HepG2 (cell line): Measurements from ENCODE around the gene FAM181A. TPM values are rescaled to one million over a fixed set of nuclear protein-coding genes. Genes with fewer than 3 reads are reported as not detected.

ENCODE experiments used
- MED8 ChIP-seq: sonication (generic); formaldehyde crosslinking; IDR thresholded peaks from 2 replicates; pipeline ENCODE4 v1.8.1; 2023; ENCODE audit warnings: mild to moderate bottlenecking, missing genetic modification reagents; ENCODE audit not compliant: insufficient replicate concordance
- microRNA-seq: library from miRNA; unstranded; fragments of <30 nt; microRNA quantifications from one replicate; pipeline ENCODE4, GENCODE V29; 2020
- polyA plus RNA-seq, 8 experiments: library from polyadenylated mRNA; depleted of rRNA in 3 of 8; stranded (reverse) in 7 of 8; unstranded in 1 of 8; fragments of >200 nt; fragmentation: Illumina TruSeq in 4 of 8; extraction: Trizol in 4 of 8; gene quantifications; 2 replicates each; pipeline versions ENCODE4 v1.2.1 to v1.2.3, GENCODE V29; 2011 to 2016; ENCODE audit warnings: low read depth in 4 of 8, missing spikeins in 1 of 8, mixed read lengths in 1 of 8; ENCODE audit not compliant: insufficient read depth in 1 of 8
- small RNA-seq, 3 experiments: library from RNA; depleted of rRNA; stranded (forward); fragments of <200 nt; gene quantifications; one replicate each; pipeline ENCODE3, GENCODE V24; 2012; ENCODE audit warnings: low read depth in 2 of 3, low replicate concordance in 1 of 3; ENCODE audit not compliant: insufficient read length in 3 of 3, insufficient read depth in 2 of 3
- total RNA-seq, 5 experiments: library from RNA; depleted of rRNA; stranded (reverse); fragments of >200 nt; fragmentation: Illumina TruSeq; extraction: Trizol; gene quantifications; 2 replicates each; pipeline ENCODE4 v1.2.3, GENCODE V29; 2016; ENCODE audit warnings: low read depth in 1 of 5
- TF ChIP-seq, protein P1 (sequence below): sonication (generic); formaldehyde crosslinking; IDR thresholded peaks from 2 replicates; pipeline ENCODE4 v1.8.0; 2023; ENCODE audit warnings: mild to moderate bottlenecking, missing genetic modification reagents

The FAM181A gene
- total and polyA plus RNA-seq, 2 of the 13 experiments (the other 11 are each of a cell fraction or from before 2014, with no cell fraction given), result 1.1 to 1.5 TPM

DNA sequence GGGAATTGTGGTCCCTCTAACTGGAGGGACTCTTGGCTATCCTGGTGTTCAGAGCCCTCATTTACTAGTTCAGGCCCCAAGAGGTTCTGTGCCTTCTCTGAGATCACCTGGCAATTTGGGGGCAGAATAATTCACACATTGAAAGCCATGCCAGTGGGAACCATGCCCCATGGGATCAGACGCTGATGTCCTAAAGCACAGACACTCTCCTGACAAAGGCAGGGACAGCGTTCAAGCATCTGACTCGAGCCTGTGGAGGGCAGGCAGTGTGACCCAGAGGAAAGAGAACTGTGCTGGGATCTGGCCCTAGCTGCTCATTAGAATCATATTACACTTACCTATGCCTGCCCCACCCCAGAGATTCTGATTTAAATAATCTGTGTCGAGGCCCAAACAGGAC lies 51.6 kb downstream of the FAM181A start (continued):
- TF ChIP-seq, protein P1, sequence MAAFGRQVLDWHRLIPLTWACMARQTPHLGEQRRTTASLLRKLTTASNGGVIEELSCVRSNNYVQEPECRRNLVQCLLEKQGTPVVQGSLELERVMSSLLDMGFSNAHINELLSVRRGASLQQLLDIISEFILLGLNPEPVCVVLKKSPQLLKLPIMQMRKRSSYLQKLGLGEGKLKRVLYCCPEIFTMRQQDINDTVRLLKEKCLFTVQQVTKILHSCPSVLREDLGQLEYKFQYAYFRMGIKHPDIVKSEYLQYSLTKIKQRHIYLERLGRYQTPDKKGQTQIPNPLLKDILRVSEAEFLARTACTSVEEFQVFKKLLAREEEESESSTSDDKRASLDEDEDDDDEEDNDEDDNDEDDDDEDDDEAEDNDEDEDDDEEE, result no peak
- no peak for TF ChIP-seq MED8 (CRISPR knock-in tag)

Small RNA genes within 50 kb of the gene (microRNA-seq; reads per million reads assigned to microRNA genes)
- not detected for gene MIR4506

Small RNA genes within 50 kb of the gene (small RNA-seq; reads per million reads assigned to genes)
- 0 reads per million in 3 experiments for gene MIR4506

Other genes starting within 250 kb of the FAM181A start
- 3.2 and 3.8 TPM in 2 replicates for gene PRIMA1, start 138.9 kb upstream of the FAM181A start, total RNA-seq (2016; rRNA removed; fragmentation: Illumina TruSeq; extraction: Trizol)
- 1.9 and 2.4 TPM in 2 replicates for gene PRIMA1, start 138.9 kb upstream of the FAM181A start, polyA plus RNA-seq (2011; rRNA removed)
- 0.46 and 0.82 TPM in 2 replicates for gene ASB2, start 49.2 kb downstream of the FAM181A start, total RNA-seq (2016; rRNA removed; fragmentation: Illumina TruSeq; extraction: Trizol)
- 4.1 and 4.5 TPM in 2 replicates for gene ASB2, start 49.2 kb downstream of the FAM181A start, polyA plus RNA-seq (2011; rRNA removed)
- gene CCDC197, start 70.0 kb downstream of the FAM181A start, total RNA-seq (2016; rRNA removed; fragmentation: Illumina TruSeq; extraction: Trizol), result 0.11 TPM in 1 of 2 replicates, not detected in the other
- 0.13 TPM in 1 of 2 replicates, not detected in the other for gene CCDC197, start 70.0 kb downstream of the FAM181A start, polyA plus RNA-seq (2011; rRNA removed)
- gene OTUB2, start 99.0 kb downstream of the FAM181A start, total RNA-seq (2016; rRNA removed; fragmentation: Illumina TruSeq; extraction: Trizol), result 2.2 and 2.4 TPM in 2 replicates
- gene OTUB2, start 99.0 kb downstream of the FAM181A start, polyA plus RNA-seq (2011; rRNA removed), result 2.4 and 3.0 TPM in 2 replicates
- gene DDX24, start 153.9 kb downstream of the FAM181A start, total RNA-seq (2016; rRNA removed; fragmentation: Illumina TruSeq; extraction: Trizol), result 149 and 215 TPM in 2 replicates
- 62.3 and 67.3 TPM in 2 replicates for gene DDX24, start 153.9 kb downstream of the FAM181A start, polyA plus RNA-seq (2011; rRNA removed)
- 19.0 and 19.3 TPM in 2 replicates for gene IFI27L1, start 154.0 kb downstream of the FAM181A start, total RNA-seq (2016; rRNA removed; fragmentation: Illumina TruSeq; extraction: Trizol)
- gene IFI27L1, start 154.0 kb downstream of the FAM181A start, polyA plus RNA-seq (2011; rRNA removed), result 9.6 and 11.9 TPM in 2 replicates
- gene IFI27, start 183.4 kb downstream of the FAM181A start, total RNA-seq (2016; rRNA removed; fragmentation: Illumina TruSeq; extraction: Trizol), result 1.2 and 2.0 TPM in 2 replicates
- 1.7 and 2.3 TPM in 2 replicates for gene IFI27, start 183.4 kb downstream of the FAM181A start, polyA plus RNA-seq (2011; rRNA removed)
- gene IFI27L2, start 202.3 kb downstream of the FAM181A start, total RNA-seq (2016; rRNA removed; fragmentation: Illumina TruSeq; extraction: Trizol), result 4.3 and 6.0 TPM in 2 replicates
- 4.8 and 6.9 TPM in 2 replicates for gene IFI27L2, start 202.3 kb downstream of the FAM181A start, polyA plus RNA-seq (2011; rRNA removed)
- 19.8 and 21.2 TPM in 2 replicates for gene PPP4R4, start 247.0 kb downstream of the FAM181A start, total RNA-seq (2016; rRNA removed; fragmentation: Illumina TruSeq; extraction: Trizol)
- 6.9 and 9.5 TPM in 2 replicates for gene PPP4R4, start 247.0 kb downstream of the FAM181A start, polyA plus RNA-seq (2011; rRNA removed)